BE2C (cell line): ENCODE results near the gene TSPAN5.

ENCODE experiments used
- DNase-seq: peaks from one replicate; pipeline ENCODE4 v3.0.0-alpha.2; 2020
- H3K27me3 ChIP-seq: fragments of 250-450 bp; sonication (Bioruptor Pico); 2 replicates; pipeline ENCODE4 v1.5.1; 2020; ENCODE audit warnings: mild to moderate bottlenecking
- H3K36me3 ChIP-seq: fragments of 250-450 bp; sonication (Bioruptor Pico); 2 replicates; pipeline ENCODE4 v1.5.1; 2020; ENCODE audit warnings: mild to moderate bottlenecking
- H3K4me1 ChIP-seq: fragments of 250-450 bp; sonication (Bioruptor Pico); 2 replicates; pipeline ENCODE4 v1.5.1; 2020
- H3K4me3 ChIP-seq: 2 replicates; pipeline ENCODE4 v1.5.1; 2011; ENCODE audit warnings: low read depth, low read length
- H3K9me3 ChIP-seq: fragments of 250-450 bp; sonication (Bioruptor Pico); 2 replicates; pipeline ENCODE4 v1.5.1; 2020
- CTCF ChIP-seq: IDR thresholded peaks from 2 replicates; pipeline ENCODE4 v1.5.1; 2012; ENCODE audit warnings: mild to moderate bottlenecking, low read depth, low read length

The TSPAN5 gene

GRCh38 chr4:98656443-98656842, 2.0 kb downstream of the TSPAN5 start:
- H3K4me3 ChIP-seq = no peak overlapping the region
- no peak for DNase-seq

GRCh38 chr4:98653890-98654867, 4.2 kb downstream of the TSPAN5 start:
- no peak for TF ChIP-seq CTCF
- Histone ChIP-seq H3K9me3 (peaks cover 4% of the 10 kb centered on the region; the same call in 1 of the 2 replicates), H3K4me1 (no peaks in the 10 kb centered on the region; the same call in 1 of the 2 replicates), H3K4me3 (no peak overlapping the region), H3K27me3 (peaks cover 51% of the 10 kb centered on the region), H3K36me3 (no peaks in the 10 kb centered on the region)
- DNase-seq = no peak

More at GRCh38 chr4:98656443-98656842, 2.0 kb downstream of the TSPAN5 start:
- no peak for TF ChIP-seq CTCF
- Histone ChIP-seq H3K4me1 (no peaks in the 10 kb centered on the region; the same call in 1 of the 2 replicates), H3K36me3 (no peaks in the 10 kb centered on the region), H3K27me3 (peaks cover 72% of the 10 kb centered on the region), H3K9me3 (peaks cover 4% of the 10 kb centered on the region; the same call in 1 of the 2 replicates)

GRCh38 chr4:98652996-98653395, 5.4 kb downstream of the TSPAN5 start:
- Histone ChIP-seq H3K36me3 (no peaks in the 10 kb centered on the region), H3K27me3 (peaks cover 39% of the 10 kb centered on the region), H3K4me3 (no peak overlapping the region), H3K4me1 (no peaks in the 10 kb centered on the region; the same call in 1 of the 2 replicates), H3K9me3 (peaks cover 1% of the 10 kb centered on the region; the same call in 1 of the 2 replicates)
- DNase-seq = no peak
- no peak for TF ChIP-seq CTCF

GRCh38 chr4:98648602-98649001, 9.8 kb downstream of the TSPAN5 start:
- no peak for DNase-seq
- H3K4me3 ChIP-seq = no peak overlapping the region
- H3K4me1 ChIP-seq = no peaks in the 10 kb centered on the region
- H3K36me3 ChIP-seq = no peaks in the 10 kb centered on the region
- H3K27me3 ChIP-seq = peaks cover 10% of the 10 kb centered on the region
- no peak for TF ChIP-seq CTCF
- no peaks in the 10 kb centered on the region for H3K9me3 ChIP-seq

- Histone ChIP-seq H3K27me3 (peaks cover 5% of the 10 kb centered on the region), H3K4me3 (no peak overlapping the region), H3K9me3 (no peaks in the 10 kb centered on the region), H3K36me3 (no peaks in the 10 kb centered on the region), H3K4me1 (no peaks in the 10 kb centered on the region)
- DNase-seq = no peak
- TF ChIP-seq CTCF = no peak
Measured at GRCh38 chr4:98646422-98646821, 12.0 kb downstream of the TSPAN5 start.

GRCh38 chr4:98645527-98645926, 12.9 kb downstream of the TSPAN5 start:
- no peak for TF ChIP-seq CTCF
- H3K4me1 ChIP-seq = no peaks in the 10 kb centered on the region

More at GRCh38 chr4:98645527-98645926, 12.9 kb downstream of the TSPAN5 start:
- DNase-seq = no peak
- Histone ChIP-seq H3K36me3 (no peaks in the 10 kb centered on the region), H3K27me3 (peaks cover 9% of the 10 kb centered on the region), H3K9me3 (no peaks in the 10 kb centered on the region), H3K4me3 (no peak overlapping the region)
